ENCODE data around the gene ST6GAL2. TPM values are rescaled to one million over a fixed set of nuclear protein-coding genes. Genes with fewer than 3 reads are reported as not detected.

Gene ST6GAL2
- total and polyA plus RNA-seq, 9 of the 15 experiments (the other 6 are each of a cell fraction or from before 2014, with no cell fraction given), result not detected

DNA sequence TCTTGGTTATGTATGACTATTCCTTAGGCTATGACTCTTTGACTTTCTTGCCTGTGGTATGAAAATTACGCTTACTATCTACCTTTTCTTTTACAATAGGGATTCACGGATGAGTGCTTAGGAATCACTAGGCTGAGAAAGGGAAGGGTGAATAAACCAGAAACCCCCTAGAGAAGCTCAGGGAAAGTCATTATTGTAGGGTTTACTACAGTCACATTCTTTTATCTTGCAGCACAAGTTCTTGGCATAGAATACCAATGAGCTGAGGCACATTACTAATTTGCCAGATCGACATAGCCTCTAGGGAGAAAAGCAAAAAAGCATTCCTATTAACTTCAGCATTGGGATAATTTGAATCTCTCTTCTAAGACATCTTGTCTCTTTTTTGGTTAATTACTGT lies 103.3 kb downstream of the ST6GAL2 start:
- no peaks in the 10 kb centered on the region for H3K36me3 ChIP-seq (ENCODE audit: control insufficient read depth, insufficient read depth, low read length)
- FAIRE-seq (no peak), ATAC-seq (no peak), DNase-seq (ENCODE audit: extremely low read depth in 1 of 4, low spot score in 3 of 4) (no peak)
- no peak overlapping the region for H3K9ac ChIP-seq (ENCODE audit: insufficient read depth in 1 of 2, low read depth in 2 of 2, low read length in 2 of 2)
- no peaks in the 10 kb centered on the region for H3K9me1 ChIP-seq (ENCODE audit: control insufficient read depth, insufficient read depth, low read length)
- in situ Hi-C loops (cut with MboI) (no loop called here), intact Hi-C loops (cut with micrococcal nuclease) (no loop called here)
- no peak overlapping the region for H2AFZ ChIP-seq (ENCODE audit: low read depth, low read length)
- H3K27ac ChIP-seq (ENCODE audit: extremely low read depth, low read depth, low read length), result no peak overlapping the region
- no TSS peak for BruUV-seq (replicated peaks)
- H3K79me2 ChIP-seq (ENCODE audit: control insufficient read depth, insufficient read depth, low read length), result no peaks in the 10 kb centered on the region
- H4K20me1 ChIP-seq (replicated peaks; ENCODE audit: control insufficient read depth, insufficient read depth, low read length), result no peaks in the 10 kb centered on the region
- 0% methylated on average over 3 of the region's 3 CpGs for WGBS (ENCODE audit: insufficient coverage, low coverage, missing lambda C conversion rate)
- H3K4me1 ChIP-seq (replicated peaks in 1 of 2; ENCODE audit: control insufficient read depth in 2 of 2, insufficient read depth in 2 of 2, low read length in 2 of 2), result no peaks in the 10 kb centered on the region
- H3K27me3 ChIP-seq (ENCODE audit: control insufficient read depth in 2 of 2, insufficient read depth in 2 of 2, low read length in 2 of 2), result no peaks in the 10 kb centered on the region
- H3K4me2 ChIP-seq (ENCODE audit: insufficient read depth, low read length), result no peak overlapping the region
- no peak overlapping the region for H3K4me3 ChIP-seq
- ChIA-PET POLR2A (no interaction called here), CTCF (ENCODE audit: low intra/inter-chr PET ratio) (no interaction called here)
- no peaks in the 10 kb centered on the region for H3K9me3 ChIP-seq (replicated peaks; ENCODE audit: control insufficient read depth, insufficient read depth, low read depth, low read length)
- TF ChIP-seq ZNF23 (CRISPR knock-in tag; IDR thresholded peaks at IDR 0.05) (no peak), EZH2 (IDR thresholded peaks at IDR 0.05; ENCODE audit: borderline replicate concordance, low read depth, low read length) (no peak), LEF1 (IDR thresholded peaks at IDR 0.05) (no peak), RCOR1 (IDR thresholded peaks at IDR 0.05; ENCODE audit: borderline replicate concordance in 1 of 2, low read depth in 2 of 2, low read length in 2 of 2) (no peak), ZNF143 (CRISPR knock-in tag; IDR thresholded peaks at IDR 0.05) (no peak), CEBPG (CRISPR knock-in tag; IDR thresholded peaks at IDR 0.05) (no peak), CEBPG (tag; conservative IDR thresholded peaks at IDR 0.05 in 1 of 2, IDR thresholded peaks at IDR 0.05 in 1 of 2) (no peak), ZNF436 (CRISPR knock-in tag; IDR thresholded peaks at IDR 0.05) (no peak), HDAC3 (IDR thresholded peaks at IDR 0.05; ENCODE audit: borderline replicate concordance, partially characterized antibody) (no peak), ZKSCAN3 (CRISPR knock-in tag; IDR thresholded peaks at IDR 0.05) (no peak)
- TF ChIP-seq, protein P1, sequence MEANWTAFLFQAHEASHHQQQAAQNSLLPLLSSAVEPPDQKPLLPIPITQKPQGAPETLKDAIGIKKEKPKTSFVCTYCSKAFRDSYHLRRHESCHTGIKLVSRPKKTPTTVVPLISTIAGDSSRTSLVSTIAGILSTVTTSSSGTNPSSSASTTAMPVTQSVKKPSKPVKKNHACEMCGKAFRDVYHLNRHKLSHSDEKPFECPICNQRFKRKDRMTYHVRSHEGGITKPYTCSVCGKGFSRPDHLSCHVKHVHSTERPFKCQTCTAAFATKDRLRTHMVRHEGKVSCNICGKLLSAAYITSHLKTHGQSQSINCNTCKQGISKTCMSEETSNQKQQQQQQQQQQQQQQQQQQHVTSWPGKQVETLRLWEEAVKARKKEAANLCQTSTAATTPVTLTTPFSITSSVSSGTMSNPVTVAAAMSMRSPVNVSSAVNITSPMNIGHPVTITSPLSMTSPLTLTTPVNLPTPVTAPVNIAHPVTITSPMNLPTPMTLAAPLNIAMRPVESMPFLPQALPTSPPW (CRISPR knock-in tag; IDR thresholded peaks at IDR 0.05), result no peak
- TF ChIP-seq, protein P2, sequence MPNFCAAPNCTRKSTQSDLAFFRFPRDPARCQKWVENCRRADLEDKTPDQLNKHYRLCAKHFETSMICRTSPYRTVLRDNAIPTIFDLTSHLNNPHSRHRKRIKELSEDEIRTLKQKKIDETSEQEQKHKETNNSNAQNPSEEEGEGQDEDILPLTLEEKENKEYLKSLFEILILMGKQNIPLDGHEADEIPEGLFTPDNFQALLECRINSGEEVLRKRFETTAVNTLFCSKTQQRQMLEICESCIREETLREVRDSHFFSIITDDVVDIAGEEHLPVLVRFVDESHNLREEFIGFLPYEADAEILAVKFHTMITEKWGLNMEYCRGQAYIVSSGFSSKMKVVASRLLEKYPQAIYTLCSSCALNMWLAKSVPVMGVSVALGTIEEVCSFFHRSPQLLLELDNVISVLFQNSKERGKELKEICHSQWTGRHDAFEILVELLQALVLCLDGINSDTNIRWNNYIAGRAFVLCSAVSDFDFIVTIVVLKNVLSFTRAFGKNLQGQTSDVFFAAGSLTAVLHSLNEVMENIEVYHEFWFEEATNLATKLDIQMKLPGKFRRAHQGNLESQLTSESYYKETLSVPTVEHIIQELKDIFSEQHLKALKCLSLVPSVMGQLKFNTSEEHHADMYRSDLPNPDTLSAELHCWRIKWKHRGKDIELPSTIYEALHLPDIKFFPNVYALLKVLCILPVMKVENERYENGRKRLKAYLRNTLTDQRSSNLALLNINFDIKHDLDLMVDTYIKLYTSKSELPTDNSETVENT (CRISPR knock-in tag; IDR thresholded peaks at IDR 0.05), result no peak
- TF ChIP-seq, protein P3, sequence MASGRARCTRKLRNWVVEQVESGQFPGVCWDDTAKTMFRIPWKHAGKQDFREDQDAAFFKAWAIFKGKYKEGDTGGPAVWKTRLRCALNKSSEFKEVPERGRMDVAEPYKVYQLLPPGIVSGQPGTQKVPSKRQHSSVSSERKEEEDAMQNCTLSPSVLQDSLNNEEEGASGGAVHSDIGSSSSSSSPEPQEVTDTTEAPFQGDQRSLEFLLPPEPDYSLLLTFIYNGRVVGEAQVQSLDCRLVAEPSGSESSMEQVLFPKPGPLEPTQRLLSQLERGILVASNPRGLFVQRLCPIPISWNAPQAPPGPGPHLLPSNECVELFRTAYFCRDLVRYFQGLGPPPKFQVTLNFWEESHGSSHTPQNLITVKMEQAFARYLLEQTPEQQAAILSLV (tag; IDR thresholded peaks at IDR 0.05), result no peak
- TF ChIP-seq, protein P4, sequence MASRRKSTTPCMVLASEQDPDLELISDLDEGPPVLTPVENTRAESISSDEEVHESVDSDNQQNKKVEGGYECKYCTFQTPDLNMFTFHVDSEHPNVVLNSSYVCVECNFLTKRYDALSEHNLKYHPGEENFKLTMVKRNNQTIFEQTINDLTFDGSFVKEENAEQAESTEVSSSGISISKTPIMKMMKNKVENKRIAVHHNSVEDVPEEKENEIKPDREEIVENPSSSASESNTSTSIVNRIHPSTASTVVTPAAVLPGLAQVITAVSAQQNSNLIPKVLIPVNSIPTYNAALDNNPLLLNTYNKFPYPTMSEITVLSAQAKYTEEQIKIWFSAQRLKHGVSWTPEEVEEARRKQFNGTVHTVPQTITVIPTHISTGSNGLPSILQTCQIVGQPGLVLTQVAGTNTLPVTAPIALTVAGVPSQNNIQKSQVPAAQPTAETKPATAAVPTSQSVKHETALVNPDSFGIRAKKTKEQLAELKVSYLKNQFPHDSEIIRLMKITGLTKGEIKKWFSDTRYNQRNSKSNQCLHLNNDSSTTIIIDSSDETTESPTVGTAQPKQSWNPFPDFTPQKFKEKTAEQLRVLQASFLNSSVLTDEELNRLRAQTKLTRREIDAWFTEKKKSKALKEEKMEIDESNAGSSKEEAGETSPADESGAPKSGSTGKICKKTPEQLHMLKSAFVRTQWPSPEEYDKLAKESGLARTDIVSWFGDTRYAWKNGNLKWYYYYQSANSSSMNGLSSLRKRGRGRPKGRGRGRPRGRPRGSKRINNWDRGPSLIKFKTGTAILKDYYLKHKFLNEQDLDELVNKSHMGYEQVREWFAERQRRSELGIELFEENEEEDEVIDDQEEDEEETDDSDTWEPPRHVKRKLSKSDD (conservative IDR thresholded peaks at IDR 0.05; ENCODE audit: low read length), result no peak
- TF ChIP-seq, protein P5, sequence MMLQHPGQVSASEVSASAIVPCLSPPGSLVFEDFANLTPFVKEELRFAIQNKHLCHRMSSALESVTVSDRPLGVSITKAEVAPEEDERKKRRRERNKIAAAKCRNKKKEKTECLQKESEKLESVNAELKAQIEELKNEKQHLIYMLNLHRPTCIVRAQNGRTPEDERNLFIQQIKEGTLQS (IDR thresholded peaks at IDR 0.05), result no peak
- TF ChIP-seq, protein P5 (CRISPR knock-in tag; conservative IDR thresholded peaks at IDR 0.05), result no peak
